Ectodermal cell (in vitro differentiated cells): ENCODE results near the gene SNRPA.

Experiments
- H3K27ac ChIP-seq: 2 replicates; pipeline ENCODE4 v1.7.0; 2013; ENCODE audit warnings: mild to moderate bottlenecking, low read depth, low read length; ENCODE audit not compliant: insufficient read depth, poor library complexity, severe bottlenecking
- H3K27me3 ChIP-seq: 2 replicates; pipeline ENCODE4 v1.7.0; 2013; ENCODE audit warnings: mild to moderate bottlenecking, low read length; ENCODE audit not compliant: insufficient read depth, control insufficient read depth, poor library complexity, severe bottlenecking
- H3K36me3 ChIP-seq: one replicate; pipeline ENCODE4 v1.7.0; 2013; ENCODE audit warnings: low read length; ENCODE audit not compliant: control insufficient read depth, insufficient read depth
- H3K4me1 ChIP-seq: one replicate; pipeline ENCODE4 v1.7.0; 2013; ENCODE audit warnings: low read length; ENCODE audit not compliant: control insufficient read depth, insufficient read depth
- H3K4me3 ChIP-seq: 2 replicates; pipeline ENCODE4 v1.7.0; 2013; ENCODE audit warnings: low read depth, low read length, control low read depth; ENCODE audit not compliant: insufficient read depth
- H3K9me3 ChIP-seq: 2 replicates; pipeline ENCODE4 v1.7.0; 2013; ENCODE audit warnings: mild to moderate bottlenecking, low read length, moderate library complexity; ENCODE audit not compliant: control insufficient read depth
- WGBS, 2 experiments: methylation state at CpG; one replicate each; pipeline ENCODE4 v1.1.7; 2013; ENCODE audit warnings: missing lambda C conversion rate in 2 of 2; 5-methylcytosine and 5-hydroxymethylcytosine counted together

Gene SNRPA

DNA sequence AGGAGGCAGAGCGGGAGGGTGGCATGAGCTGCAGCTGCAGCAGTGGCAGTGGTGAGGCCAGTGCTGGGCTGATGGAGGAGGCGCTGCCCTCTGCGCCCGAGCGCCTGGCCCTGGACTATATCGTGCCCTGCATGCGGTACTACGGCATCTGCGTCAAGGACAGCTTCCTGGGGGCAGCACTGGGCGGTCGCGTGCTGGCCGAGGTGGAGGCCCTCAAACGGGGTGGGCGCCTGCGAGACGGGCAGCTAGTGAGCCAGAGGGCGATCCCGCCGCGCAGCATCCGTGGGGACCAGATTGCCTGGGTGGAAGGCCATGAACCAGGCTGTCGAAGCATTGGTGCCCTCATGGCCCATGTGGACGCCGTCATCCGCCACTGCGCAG lies 50.0 kb downstream of the SNRPA start:
- peaks cover 41% of the 10 kb centered on the region for H3K4me1 ChIP-seq
- 94 to 95% methylated on average over 27 of the region's 27 CpGs for WGBS, 2 experiments
- H3K36me3 ChIP-seq = peaks cover 7% of the 10 kb centered on the region
- H3K27ac ChIP-seq = no peak overlapping the region
- peak overlapping the region; percentile 87 for H3K4me3 ChIP-seq
- no peaks in the 10 kb centered on the region for H3K9me3 ChIP-seq
- no peaks in the 10 kb centered on the region for H3K27me3 ChIP-seq

DNA sequence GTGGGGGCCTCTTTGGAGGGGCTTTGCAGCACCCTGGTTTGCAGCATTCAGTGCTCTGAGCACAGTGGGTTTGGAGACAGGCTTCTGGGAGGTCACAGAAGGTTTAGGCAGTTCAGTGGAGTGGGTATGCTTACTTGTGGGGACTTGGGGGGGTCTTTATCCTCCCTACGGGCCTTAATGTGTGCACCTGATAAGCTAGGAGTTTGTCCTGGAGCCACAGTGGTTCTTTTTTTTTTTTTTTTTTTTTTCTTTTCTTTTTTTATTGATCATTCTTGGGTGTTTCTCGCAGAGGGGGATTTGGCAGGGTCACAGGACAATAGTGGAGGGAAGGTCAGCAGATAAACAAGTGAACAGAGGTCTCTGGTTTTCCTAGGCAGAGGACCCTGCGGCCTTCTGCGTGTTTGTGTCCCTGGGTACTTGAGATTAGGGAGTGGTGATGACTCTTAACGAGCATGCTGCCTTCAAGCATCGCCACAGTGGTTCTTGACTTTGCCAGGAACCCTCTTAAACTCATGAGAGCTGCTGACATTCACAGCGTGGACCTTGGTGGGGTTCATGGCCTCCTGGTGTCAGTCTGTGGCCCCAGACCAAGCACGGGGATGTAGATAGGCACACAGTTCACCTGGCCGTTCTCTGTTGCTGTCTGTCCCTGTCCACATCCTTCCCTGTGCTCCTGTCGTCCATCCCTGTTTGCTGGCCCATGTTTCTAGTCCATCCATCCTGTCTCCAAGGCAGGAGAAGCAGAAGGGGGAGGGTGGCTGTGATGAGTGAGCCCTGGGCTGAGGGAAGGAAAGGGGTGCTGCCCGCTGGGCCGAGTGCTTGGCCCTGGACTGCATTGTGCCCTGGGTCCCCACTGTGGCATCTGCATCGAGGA lies 50.7 kb downstream of the SNRPA start:
- Histone ChIP-seq H3K27ac (no peak overlapping the region), H3K36me3 (peaks cover 7% of the 10 kb centered on the region), H3K4me3 (peak overlapping the region; percentile 8), H3K4me1 (peaks cover 48% of the 10 kb centered on the region), H3K9me3 (no peaks in the 10 kb centered on the region), H3K27me3 (no peaks in the 10 kb centered on the region)
- WGBS, 2 experiments = 91 to 95% methylated on average over 12 of the region's 13 CpGs

DNA sequence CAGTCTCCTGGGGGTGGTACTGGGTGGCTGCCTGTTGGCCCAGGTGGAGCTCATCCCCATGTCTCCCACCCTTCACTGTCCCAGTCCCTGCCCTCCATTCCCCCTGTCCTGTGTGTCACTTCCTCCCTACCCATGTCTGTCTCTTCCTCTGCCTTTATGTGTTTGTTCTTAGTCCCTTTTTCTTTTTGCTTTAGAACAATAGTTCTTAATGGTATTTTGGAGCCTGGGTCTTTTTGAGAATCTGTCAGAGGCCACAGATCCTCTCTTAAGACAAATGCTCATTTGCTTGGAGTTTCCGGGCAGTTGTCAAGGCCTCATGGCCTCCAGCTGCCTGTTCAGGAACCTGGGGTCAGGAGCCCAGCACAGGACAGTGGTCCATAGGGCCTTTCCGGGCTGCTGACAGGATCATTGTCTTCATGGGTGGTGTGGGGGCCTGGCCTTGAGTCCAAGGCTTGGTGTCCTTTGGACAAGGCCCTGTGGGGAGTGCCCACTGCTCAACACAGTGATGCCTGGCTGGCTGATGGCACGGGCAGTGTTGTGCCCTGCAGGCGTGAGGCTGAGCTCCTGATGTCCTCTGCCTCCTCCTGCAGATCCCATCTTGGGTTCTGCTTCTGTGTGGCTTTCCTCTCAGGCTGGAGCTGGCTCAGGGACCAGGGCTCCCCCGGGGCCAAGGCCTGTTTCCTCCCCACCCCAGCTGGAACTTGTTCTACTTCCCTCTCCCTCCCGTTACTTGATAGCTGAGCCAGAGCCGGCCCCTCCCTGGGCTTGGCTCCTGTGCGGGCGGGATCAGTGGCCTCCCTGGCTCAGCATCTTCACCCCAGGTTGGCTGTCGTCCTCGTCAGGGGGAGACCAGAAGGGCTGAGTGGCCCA lies 51.5 kb downstream of the SNRPA start:
- 74 to 75% methylated on average over 11 of the region's 11 CpGs for WGBS, 2 experiments
- H3K4me1 ChIP-seq = peaks cover 55% of the 10 kb centered on the region
- no peaks in the 10 kb centered on the region for H3K9me3 ChIP-seq
- no peak overlapping the region for H3K27ac ChIP-seq
- peaks cover 7% of the 10 kb centered on the region for H3K36me3 ChIP-seq
- no peak overlapping the region for H3K4me3 ChIP-seq
- H3K27me3 ChIP-seq = no peaks in the 10 kb centered on the region

- WGBS, 2 experiments = 80% methylated on average over 9 of the region's 9 CpGs
- H3K27ac ChIP-seq = no peak overlapping the region
- H3K4me1 ChIP-seq = peaks cover 55% of the 10 kb centered on the region
- H3K27me3 ChIP-seq = no peaks in the 10 kb centered on the region
- no peak overlapping the region for H3K4me3 ChIP-seq
- H3K36me3 ChIP-seq = peaks cover 7% of the 10 kb centered on the region
- no peaks in the 10 kb centered on the region for H3K9me3 ChIP-seq
Observed at GRCh38 chr19:40803170-40803856, 52.3 kb downstream of the SNRPA start.

GRCh38 chr19:40803857-40804782 lies 53.1 kb downstream of the SNRPA start:
- peaks cover 12% of the 10 kb centered on the region for H3K36me3 ChIP-seq
- H3K27ac ChIP-seq = no peak overlapping the region
- no peaks in the 10 kb centered on the region for H3K27me3 ChIP-seq
- WGBS, 2 experiments = 90 to 91% methylated on average over 6 of the region's 6 CpGs
- no peaks in the 10 kb centered on the region for H3K9me3 ChIP-seq
- peaks cover 55% of the 10 kb centered on the region for H3K4me1 ChIP-seq
- H3K4me3 ChIP-seq = no peak overlapping the region

DNA sequence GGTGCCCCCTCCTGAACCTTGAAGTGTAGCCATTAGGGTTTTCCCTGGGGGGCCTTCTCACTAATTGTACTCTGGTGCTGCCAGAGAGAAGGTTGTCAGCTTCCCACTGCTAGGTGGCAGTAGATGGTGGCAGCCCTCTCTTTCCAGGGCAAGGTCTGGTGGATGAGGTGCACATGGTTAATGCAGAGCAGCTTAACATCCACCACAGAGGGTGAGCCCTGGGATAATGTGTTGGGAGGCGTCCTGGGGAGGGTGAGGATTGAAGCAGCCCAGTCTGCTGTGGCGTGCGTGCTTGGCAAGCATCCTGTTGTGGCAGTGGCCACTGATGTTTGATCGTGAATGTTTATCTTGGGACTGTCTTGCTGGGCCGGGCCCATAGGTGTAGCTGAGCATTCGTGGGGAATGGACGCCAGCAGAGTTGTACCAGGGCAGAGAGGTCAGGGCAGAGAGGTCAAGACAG lies 53.8 kb downstream of the SNRPA start:
- Histone ChIP-seq H3K4me1 (peaks cover 57% of the 10 kb centered on the region), H3K27me3 (no peaks in the 10 kb centered on the region), H3K36me3 (peaks cover 12% of the 10 kb centered on the region), H3K4me3 (no peak overlapping the region), H3K27ac (no peak overlapping the region), H3K9me3 (no peaks in the 10 kb centered on the region)
- WGBS, 2 experiments = 93% methylated on average over 7 of the region's 7 CpGs

- Histone ChIP-seq H3K4me1 (peaks cover 57% of the 10 kb centered on the region), H3K36me3 (peaks cover 12% of the 10 kb centered on the region), H3K27ac (no peak overlapping the region), H3K27me3 (no peaks in the 10 kb centered on the region), H3K4me3 (no peak overlapping the region), H3K9me3 (no peaks in the 10 kb centered on the region)
- 89 to 97% methylated on average over 2 of the region's 2 CpGs for WGBS, 2 experiments
Observed at GRCh38 chr19:40805258-40805868, 54.4 kb downstream of the SNRPA start.

- peak overlapping the region; percentile 64 for H3K27ac ChIP-seq
- peak overlapping the region; percentile 14 for H3K4me3 ChIP-seq
- H3K4me1 ChIP-seq = peaks cover 46% of the 10 kb centered on the region
- WGBS, 2 experiments = 27 to 31% methylated on average over 26 of the region's 26 CpGs
- H3K9me3 ChIP-seq = no peaks in the 10 kb centered on the region
- peaks cover 2% of the 10 kb centered on the region for H3K27me3 ChIP-seq
- peaks cover 4% of the 10 kb centered on the region for H3K36me3 ChIP-seq
Observed at GRCh38 chr19:40806423-40807146, 55.6 kb downstream of the SNRPA start.
